Aorta (tissue), 5 donors: ENCODE results near the gene PLCG1. TPM values are rescaled to one million over a fixed set of nuclear protein-coding genes. Genes with fewer than 3 reads are reported as not detected.

Experiments used
- ATAC-seq: fragments of 200-7000 bp; cut with Tn5 transposase; one replicate; pipeline ENCODE4 v1.9.1; 2022; ENCODE audit warnings: moderate library complexity; ENCODE audit not compliant: low FRiP score
- DNase-seq, 2 donors: peaks; one replicate each; pipeline ENCODE4 v3.0.0-alpha.2; 2020
- H3K27ac ChIP-seq, 2 donors: one replicate each; pipeline ENCODE4 v1.5.1; 2013; ENCODE audit warnings: low read length in 2 of 2, mild to moderate bottlenecking in 2 of 2, moderate library complexity in 2 of 2, control low read depth in 1 of 2, inconsistent platforms in 1 of 2, low read depth in 1 of 2
- H3K27me3 ChIP-seq, 2 donors: one replicate each; pipeline ENCODE4 v1.6.1; 2013; ENCODE audit warnings: control low read depth in 1 of 2, low read length in 1 of 2, mild to moderate bottlenecking in 1 of 2, moderate library complexity in 1 of 2; ENCODE audit not compliant: insufficient read depth in 2 of 2, control insufficient read depth in 1 of 2
- H3K36me3 ChIP-seq, 2 donors: one replicate each; pipeline ENCODE4 v1.6.1; 2013; ENCODE audit warnings: control low read depth in 1 of 2, low read length in 1 of 2, mild to moderate bottlenecking in 1 of 2; ENCODE audit not compliant: insufficient read depth in 2 of 2, control insufficient read depth in 1 of 2
- H3K4me1 ChIP-seq, 2 donors: one replicate each; pipeline ENCODE4 v1.6.1; 2013; ENCODE audit warnings: low read length in 2 of 2, control low read depth in 1 of 2, mild to moderate bottlenecking in 1 of 2, moderate library complexity in 1 of 2; ENCODE audit not compliant: insufficient read depth in 2 of 2, control insufficient read depth in 1 of 2
- H3K4me3 ChIP-seq, 2 donors: one replicate each; pipeline ENCODE4 v1.5.1; 2013; ENCODE audit warnings: low read length in 2 of 2, control low read depth in 1 of 2, mild to moderate bottlenecking in 1 of 2
- H3K9me3 ChIP-seq: one replicate; pipeline ENCODE4 v1.6.1; 2013; ENCODE audit warnings: mild to moderate bottlenecking, low read length; ENCODE audit not compliant: control insufficient read depth
- WGBS, 2 donors: extraction: QIAGEN DNeasy Blood & Tissue Kit; methylation state at CpG; one replicate each; pipeline ENCODE4 v1.1.7; 2013; 5-methylcytosine and 5-hydroxymethylcytosine counted together
- intact Hi-C, 2 donors: fragments of 100-400 bp; cut with DNase I; formaldehyde crosslinking; loops; one replicate each; pipeline versions ENCODE4 v1.14.2 to v1.15.0; 2022
- polyA plus RNA-seq, 2 donors: library from polyadenylated mRNA; stranded (reverse); fragments of 200-250 nt; gene quantifications; one replicate each; pipeline ENCODE4 v1.2.3, GENCODE V29; 2013
- total RNA-seq, 2 donors: library from RNA; stranded (reverse); fragmentation: NEBNext Ultra II Directional; extraction: Animal tissue kit (Norgen Biotek cat#: 25700); gene quantifications; one replicate each; pipeline ENCODE4 v1.2.1, GENCODE V29; 2021
- donor health status: healthy with polysubstance abuse.
- donor health status: Bipolar disorder and iron deficiency.
- donor health status: DM: no; HTN: no; CAD: no.
- donor health status: DM: no; HTN: no; CAD: no.
- donor health status: DM: yes; HTN: yes; CAD: no.

PLCG1 gene
- total and polyA plus RNA-seq, 4 donors, result 17.9 to 148 (median 74.4) TPM

DNA sequence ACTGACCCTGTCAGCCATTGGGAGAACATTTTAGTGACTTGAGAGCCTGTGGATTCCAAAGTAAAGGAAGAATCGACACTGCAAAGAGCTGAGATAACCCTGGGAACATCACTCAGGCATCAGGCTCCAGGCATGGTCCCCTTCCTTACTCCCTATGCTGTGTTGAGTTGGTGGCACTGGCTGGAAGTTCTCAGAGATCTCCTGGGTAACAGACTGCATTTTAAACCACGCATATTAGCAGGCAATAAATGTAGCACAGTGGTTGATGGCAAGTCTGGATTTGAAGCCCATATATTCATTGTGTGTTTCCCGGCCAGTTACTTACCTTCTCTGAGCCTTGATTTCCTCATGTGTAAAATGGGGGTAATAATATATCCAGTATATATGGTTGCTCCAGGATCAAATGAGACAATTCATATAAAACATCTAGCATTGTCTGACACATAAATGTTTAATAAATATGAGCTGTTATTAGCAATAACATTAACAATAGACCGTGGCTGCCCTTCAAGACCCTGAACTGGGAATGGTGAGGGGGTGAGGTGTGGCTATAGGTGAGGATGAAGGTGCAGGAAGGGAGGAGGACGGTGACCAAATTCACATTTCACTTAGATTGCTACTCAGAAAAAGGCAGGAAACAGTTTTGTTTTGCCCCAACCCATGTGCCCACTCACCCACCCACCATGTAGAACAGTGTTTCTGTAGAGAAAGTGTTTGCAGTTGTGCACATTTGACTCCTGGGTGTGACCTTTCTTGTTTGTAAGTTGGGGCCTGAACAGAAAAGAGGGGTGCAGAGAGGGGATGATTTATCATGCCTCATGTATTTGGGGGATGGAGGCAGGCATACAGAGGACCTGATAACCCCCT lies 2.1 kb downstream of the PLCG1 start:
- 55 to 56% methylated on average over 5 of the region's 5 CpGs for WGBS, 2 donors
- no peak for DNase-seq
- Histone ChIP-seq H3K27me3 (no peaks in the 10 kb centered on the region), H3K36me3 (no peaks in the 10 kb centered on the region), H3K4me3 (no peak overlapping the region), H3K4me1 (no peaks in the 10 kb centered on the region), H3K9me3 (no peaks in the 10 kb centered on the region), H3K27ac (peak overlapping the region in 1 of 2 donors; percentile 41)
- intact Hi-C loops, result no loop called here
- no peak for ATAC-seq

GRCh38 chr20:41140226-41141133 lies 3.1 kb downstream of the PLCG1 start:
- 42 to 49% methylated on average over 10 of the region's 10 CpGs for WGBS, 2 donors

DNA sequence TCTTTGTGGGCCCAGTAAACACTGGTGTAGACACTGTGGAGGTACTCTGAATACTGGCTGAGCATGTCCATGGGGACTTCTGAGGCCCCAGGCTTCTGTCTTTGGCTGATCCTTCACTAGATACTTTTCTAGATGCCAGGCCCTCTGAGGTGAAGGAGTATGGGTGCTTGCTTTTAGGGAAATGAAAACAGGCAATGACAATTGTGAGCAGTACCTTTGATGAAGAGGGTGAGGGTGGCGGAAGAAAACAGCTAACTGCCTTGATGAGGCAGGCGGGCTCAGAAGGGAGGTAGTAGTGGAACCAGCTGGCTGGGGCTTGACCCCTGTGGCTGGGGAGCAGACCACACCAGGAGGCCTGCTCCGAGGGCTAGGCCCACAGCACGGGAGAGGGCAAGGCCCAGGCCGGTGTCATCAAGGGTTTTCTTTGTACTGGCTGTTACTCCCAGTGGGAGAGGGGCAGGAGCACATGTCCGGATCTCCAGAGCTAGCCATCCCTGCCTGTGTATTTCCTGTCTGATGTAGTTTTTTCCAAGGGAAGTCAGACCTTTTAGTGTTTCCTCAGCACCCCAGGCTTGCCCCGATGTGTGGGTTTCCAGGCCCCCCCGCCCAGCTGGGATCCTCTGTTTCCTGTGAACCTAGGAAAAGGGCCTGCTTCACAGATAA lies 3.9 kb downstream of the PLCG1 start:
- 44 to 46% methylated on average over 8 of the region's 8 CpGs for WGBS, 2 donors
- H3K9me3 ChIP-seq, result no peaks in the 10 kb centered on the region
- no peaks in the 10 kb centered on the region for H3K36me3 ChIP-seq
- H3K4me3 ChIP-seq, result no peak overlapping the region
- DNase-seq, result peak in 1 of 2 donors; percentile 79
- peaks cover 0 to 2% of the 10 kb centered on the region in 2 donors for H3K4me1 ChIP-seq
- ATAC-seq, result no peak
- no peaks in the 10 kb centered on the region for H3K27me3 ChIP-seq
- peak overlapping the region; percentile 0 to 19 for H3K27ac ChIP-seq
- intact Hi-C loops, result no loop called here

More at GRCh38 chr20:41140226-41141133, 3.1 kb downstream of the PLCG1 start:
- Histone ChIP-seq H3K36me3 (no peaks in the 10 kb centered on the region), H3K27me3 (no peaks in the 10 kb centered on the region), H3K4me3 (no peak overlapping the region), H3K27ac (peak overlapping the region in 1 of 2 donors; percentile 34), H3K9me3 (no peaks in the 10 kb centered on the region), H3K4me1 (no peaks in the 10 kb centered on the region)
- DNase-seq, result peak in 1 of 2 donors; percentile 64
- intact Hi-C loops, result no loop called here
- ATAC-seq, result no peak

DNA sequence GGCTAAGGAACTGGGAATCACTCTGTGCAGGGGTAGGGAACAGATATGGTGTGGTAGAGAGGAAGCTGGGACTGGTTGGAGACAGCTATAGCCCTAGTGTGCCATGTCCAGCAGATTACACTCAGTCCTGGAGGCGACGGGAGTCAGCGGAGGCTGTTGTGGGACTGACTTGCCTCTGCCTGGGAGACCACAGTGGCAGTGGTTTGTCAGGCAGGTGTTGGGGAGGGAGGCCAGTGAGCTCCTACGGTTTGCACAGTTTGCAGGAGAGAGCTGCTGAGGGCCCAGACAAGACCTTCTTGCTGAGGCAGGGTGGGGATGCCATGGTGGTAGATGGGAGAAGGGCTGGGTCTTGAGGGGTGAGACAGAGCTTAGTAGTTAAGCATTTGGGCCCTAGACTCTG lies 4.9 kb downstream of the PLCG1 start:
- Histone ChIP-seq H3K27me3 (no peaks in the 10 kb centered on the region), H3K9me3 (no peaks in the 10 kb centered on the region), H3K27ac (no peak overlapping the region), H3K36me3 (no peaks in the 10 kb centered on the region), H3K4me3 (no peak overlapping the region), H3K4me1 (peaks cover 0 to 4% of the 10 kb centered on the region in 2 donors)
- DNase-seq (peak in 1 of 2 donors; percentile 67), ATAC-seq (no peak)
- 65 to 73% methylated on average over 4 of the region's 4 CpGs for WGBS, 2 donors
- intact Hi-C loops, result no loop called here

GRCh38 chr20:41142919-41143318 lies 5.6 kb downstream of the PLCG1 start:
- Histone ChIP-seq H3K27me3 (no peaks in the 10 kb centered on the region), H3K4me3 (no peak overlapping the region), H3K4me1 (peaks cover 0 to 4% of the 10 kb centered on the region in 2 donors), H3K27ac (no peak overlapping the region), H3K9me3 (no peaks in the 10 kb centered on the region), H3K36me3 (no peaks in the 10 kb centered on the region)
- WGBS, 2 donors, result 58 to 69% methylated on average over 5 of the region's 5 CpGs
- intact Hi-C loops, result no loop called here
- ATAC-seq (no peak), DNase-seq (peak in 1 of 2 donors; percentile 56)

DNA sequence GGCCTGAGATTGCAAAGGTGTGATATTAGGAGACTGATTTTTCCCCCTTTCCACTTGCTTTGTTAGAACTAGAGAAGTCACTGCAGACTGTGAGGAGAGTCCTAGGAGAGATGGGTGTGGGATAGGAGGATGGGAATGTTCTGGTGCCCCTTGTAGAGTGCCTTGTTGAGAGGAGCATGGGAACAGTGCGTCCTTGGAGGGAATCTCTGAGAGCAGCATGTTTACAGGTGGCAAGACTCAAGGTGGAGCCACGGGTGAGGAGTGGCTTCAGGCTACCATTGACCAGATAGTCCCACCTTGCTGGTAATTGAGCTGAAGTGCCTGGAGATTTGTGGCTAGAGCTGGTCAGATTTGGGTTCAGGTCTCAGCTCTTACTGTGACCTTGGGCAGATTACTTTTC lies 6.0 kb downstream of the PLCG1 start:
- Histone ChIP-seq H3K9me3 (no peaks in the 10 kb centered on the region), H3K27me3 (no peaks in the 10 kb centered on the region), H3K27ac (peak overlapping the region in 1 of 2 donors; percentile 19), H3K4me3 (no peak overlapping the region), H3K36me3 (no peaks in the 10 kb centered on the region), H3K4me1 (peaks cover 2 to 4% of the 10 kb centered on the region in 2 donors)
- intact Hi-C loops, result no loop called here
- WGBS, 2 donors, result 78 to 83% methylated on average over 2 of the region's 2 CpGs
- ATAC-seq (no peak), DNase-seq (no peak)

DNA sequence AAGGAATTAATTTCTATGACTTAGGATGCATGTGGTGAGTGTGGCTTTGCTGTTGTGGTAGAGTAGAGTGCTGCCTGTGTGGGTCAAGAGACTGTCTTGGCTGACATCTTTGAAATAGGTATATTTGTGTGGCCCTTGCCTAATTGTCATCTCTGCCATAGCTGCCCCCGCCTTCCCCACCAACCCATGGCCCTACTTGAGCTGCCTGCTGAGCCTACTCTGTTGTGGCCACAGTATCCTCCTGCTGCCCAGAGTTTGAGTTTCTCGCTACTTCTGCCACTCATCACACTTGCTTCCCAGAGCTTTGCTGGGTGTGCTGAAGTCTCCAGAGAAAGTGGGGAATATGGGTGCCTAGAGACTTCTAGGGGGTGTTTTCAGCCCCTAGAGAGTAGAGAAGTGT lies 8.0 kb downstream of the PLCG1 start:
- WGBS, 2 donors, result 94 to 95% methylated on average over 2 of the region's 2 CpGs
- H3K4me1 ChIP-seq, result peaks cover 2 to 4% of the 10 kb centered on the region in 2 donors
- H3K27me3 ChIP-seq, result no peaks in the 10 kb centered on the region
- intact Hi-C loops, result no loop called here
- DNase-seq, result peak in 1 of 2 donors; percentile 45
- no peak overlapping the region for H3K4me3 ChIP-seq
- no peaks in the 10 kb centered on the region for H3K36me3 ChIP-seq
- ATAC-seq, result no peak
- no peaks in the 10 kb centered on the region for H3K9me3 ChIP-seq
- peak overlapping the region; percentile 14 to 52 for H3K27ac ChIP-seq

DNA sequence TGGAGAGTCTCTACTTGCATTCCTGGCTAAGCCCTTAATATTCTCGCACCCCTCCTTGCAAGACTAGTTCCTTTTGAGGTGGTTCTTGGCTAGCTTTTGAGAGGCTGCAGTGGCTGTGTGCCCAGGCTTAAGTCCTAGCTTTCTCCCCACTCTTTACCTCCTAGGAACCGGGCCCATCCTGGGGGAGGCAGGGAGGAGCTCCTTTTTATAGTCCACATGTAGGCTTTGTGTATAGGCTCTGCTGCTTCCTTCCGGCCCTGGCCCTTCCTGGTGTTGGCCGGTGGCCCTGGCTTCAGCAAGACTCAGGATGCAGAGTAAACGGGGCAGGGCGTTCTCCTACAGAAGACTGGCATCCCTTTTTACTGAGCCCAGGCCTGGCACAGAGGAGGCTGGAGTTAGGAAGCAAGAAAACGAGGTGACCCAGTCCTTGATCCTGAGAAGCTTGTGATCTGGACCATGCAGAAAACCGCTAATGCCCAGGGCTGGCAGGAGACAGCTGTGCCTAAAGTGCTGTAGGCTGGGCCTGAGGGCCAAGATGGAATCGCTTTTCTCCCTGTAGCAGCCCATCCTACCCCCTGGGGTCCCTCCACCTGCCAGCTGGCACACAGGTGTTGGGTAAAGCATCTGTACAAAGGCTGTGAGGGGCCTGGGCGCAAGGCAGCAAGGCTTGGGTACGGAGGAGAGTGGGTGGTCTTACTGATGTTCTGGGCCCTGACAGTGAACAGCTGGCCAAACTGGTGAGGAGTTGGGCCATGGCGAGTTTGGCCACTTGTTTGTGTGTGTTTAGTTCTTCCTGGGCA lies 8.7 kb downstream of the PLCG1 start:
- H3K4me1 ChIP-seq, result peaks cover 2 to 4% of the 10 kb centered on the region in 2 donors
- H3K27ac ChIP-seq, result peak overlapping the region; percentile 46 to 52
- 26 to 29% methylated on average over 12 of the region's 12 CpGs for WGBS, 2 donors
- H3K4me3 ChIP-seq, result no peak overlapping the region
- no peaks in the 10 kb centered on the region for H3K9me3 ChIP-seq
- DNase-seq (peak; percentile 65 to 80), ATAC-seq (peak; percentile 7)
- H3K36me3 ChIP-seq, result no peaks in the 10 kb centered on the region
- intact Hi-C loops, result no loop called here
- H3K27me3 ChIP-seq, result no peaks in the 10 kb centered on the region
